ENCODE results near the gene USH1G.

The USH1G gene

DNA sequence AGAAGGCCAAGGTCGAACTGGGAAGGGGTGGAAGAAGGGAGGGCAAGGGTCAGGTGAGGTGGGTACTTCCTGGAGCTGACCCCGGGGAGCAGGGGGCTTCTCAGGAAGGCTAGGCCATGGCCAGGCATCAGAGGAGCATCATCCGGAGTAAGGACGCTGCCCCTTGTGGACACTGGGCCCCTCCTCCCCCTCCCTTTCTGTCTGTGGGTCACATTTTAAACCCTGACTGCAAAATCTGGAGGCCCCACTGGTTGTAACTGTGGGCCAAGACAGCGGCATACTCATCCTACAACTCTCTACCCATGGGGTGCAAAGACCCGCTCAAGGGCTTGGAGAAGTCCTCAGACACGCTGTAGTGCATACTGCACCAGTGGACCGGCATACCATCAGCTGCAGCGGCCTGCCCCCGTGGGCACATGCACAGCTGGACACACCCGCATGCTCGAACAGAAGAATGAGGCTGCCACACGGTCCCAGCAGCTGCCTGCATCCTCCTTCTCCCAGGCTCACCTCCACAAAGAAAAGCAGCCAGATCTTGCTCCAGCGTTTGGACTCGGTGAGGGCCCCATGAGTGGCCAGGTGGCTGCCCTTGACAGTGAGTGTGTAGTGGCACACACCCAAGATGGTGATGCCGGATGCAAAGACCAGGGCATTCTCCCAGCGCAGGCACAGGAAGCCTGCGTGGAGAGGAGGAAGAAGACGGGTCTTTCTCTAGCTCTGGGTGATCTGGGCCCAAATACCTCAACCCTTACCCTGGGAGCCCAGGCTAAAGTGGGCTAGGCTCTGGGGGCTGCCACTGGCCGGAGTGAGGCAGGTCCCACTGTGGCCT is 30.8 kb downstream of the USH1G start:
- H3K4me3 ChIP-seq (replicated peaks; ENCODE audit: low read depth, low read length), result no peak overlapping the region
- TF ChIP-seq, protein P1, sequence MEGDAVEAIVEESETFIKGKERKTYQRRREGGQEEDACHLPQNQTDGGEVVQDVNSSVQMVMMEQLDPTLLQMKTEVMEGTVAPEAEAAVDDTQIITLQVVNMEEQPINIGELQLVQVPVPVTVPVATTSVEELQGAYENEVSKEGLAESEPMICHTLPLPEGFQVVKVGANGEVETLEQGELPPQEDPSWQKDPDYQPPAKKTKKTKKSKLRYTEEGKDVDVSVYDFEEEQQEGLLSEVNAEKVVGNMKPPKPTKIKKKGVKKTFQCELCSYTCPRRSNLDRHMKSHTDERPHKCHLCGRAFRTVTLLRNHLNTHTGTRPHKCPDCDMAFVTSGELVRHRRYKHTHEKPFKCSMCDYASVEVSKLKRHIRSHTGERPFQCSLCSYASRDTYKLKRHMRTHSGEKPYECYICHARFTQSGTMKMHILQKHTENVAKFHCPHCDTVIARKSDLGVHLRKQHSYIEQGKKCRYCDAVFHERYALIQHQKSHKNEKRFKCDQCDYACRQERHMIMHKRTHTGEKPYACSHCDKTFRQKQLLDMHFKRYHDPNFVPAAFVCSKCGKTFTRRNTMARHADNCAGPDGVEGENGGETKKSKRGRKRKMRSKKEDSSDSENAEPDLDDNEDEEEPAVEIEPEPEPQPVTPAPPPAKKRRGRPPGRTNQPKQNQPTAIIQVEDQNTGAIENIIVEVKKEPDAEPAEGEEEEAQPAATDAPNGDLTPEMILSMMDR (IDR thresholded peaks at IDR 0.05; ENCODE audit: low read depth, low read length, missing control alignments), result no peak
- DNase-seq (ENCODE audit: extremely low read depth, low read depth), result no peak

DNA sequence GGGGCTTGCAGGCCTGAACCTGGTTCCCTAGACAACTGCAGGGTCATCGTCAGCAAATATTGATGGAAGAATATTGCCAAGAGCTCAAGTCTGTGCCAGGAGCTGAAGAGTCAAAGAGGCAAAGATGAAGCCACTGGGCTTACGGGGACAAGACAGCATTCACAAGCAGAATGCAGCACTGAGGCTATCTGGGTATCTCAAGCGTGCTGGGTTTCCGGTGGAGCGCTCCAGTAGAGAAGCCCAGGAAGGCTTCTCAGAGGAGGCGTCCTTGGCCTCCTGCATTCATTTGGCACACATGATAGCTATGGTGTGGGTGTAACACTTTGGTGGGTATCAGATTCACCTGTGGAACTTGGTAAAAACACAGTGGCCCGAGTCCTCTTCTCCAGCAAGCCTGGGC is 32.5 kb downstream of the USH1G start:
- no peak for DNase-seq (ENCODE audit: extremely low read depth, low read depth)
- H3K4me3 ChIP-seq (replicated peaks; ENCODE audit: low read depth, low read length), result no peak overlapping the region
- TF ChIP-seq, protein P1 (IDR thresholded peaks at IDR 0.05; ENCODE audit: low read depth, low read length, missing control alignments), result no peak

DNA sequence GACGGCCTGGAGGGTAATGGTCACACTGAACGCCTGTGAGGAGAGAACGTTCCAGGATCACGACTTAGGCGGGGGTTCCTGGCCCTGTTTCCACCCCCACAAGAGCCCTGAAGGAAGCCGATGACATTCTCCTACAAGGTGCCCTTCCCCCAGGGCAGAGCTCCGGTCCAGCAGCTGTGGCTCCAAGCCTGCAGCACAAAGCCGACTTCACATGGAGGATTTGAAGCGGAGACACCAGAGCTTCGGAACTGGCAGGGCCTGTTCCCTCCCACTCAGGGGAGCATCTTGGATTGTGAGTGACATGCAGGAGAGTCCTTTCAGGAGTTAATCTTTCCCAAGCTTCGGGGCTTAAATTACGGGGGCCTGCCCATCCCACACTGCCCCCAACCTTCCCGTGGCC is 34.6 kb downstream of the USH1G start:
- H3K4me3 ChIP-seq (replicated peaks; ENCODE audit: low read depth, low read length), result no peak overlapping the region
- DNase-seq (ENCODE audit: extremely low read depth, low read depth), result no peak
- TF ChIP-seq, protein P1 (IDR thresholded peaks at IDR 0.05; ENCODE audit: low read depth, low read length, missing control alignments), result no peak

DNA sequence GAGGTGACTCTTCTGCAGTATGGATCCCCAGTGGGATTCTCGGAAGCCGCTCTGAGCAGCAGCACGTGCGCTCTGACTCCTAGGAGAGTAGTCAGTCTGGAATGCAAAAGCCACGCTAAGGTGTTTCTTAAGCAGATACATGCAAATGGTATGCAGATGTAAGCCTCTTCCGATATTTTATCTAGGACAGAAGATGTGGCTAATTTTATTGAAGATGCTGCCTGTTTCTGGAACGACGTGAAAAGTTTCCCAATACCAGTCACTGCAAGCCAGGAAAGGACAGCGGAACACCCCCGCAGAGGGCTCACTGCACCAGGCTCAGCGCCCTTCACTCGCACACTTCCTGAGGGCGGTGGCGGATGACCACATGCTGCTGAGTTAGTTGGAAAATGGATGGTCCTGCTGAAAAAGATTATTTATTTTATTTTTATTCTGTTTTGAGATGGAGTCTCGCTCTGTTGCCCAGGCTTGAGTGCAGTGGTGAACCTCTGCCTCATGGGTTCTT is 39.8 kb downstream of the USH1G start:
- TF ChIP-seq, protein P1 (IDR thresholded peaks at IDR 0.05; ENCODE audit: low read depth, low read length, missing control alignments), result no peak
- no peak overlapping the region for H3K4me3 ChIP-seq (replicated peaks; ENCODE audit: low read depth, low read length)
- DNase-seq (ENCODE audit: extremely low read depth, low read depth), result no peak

DNA sequence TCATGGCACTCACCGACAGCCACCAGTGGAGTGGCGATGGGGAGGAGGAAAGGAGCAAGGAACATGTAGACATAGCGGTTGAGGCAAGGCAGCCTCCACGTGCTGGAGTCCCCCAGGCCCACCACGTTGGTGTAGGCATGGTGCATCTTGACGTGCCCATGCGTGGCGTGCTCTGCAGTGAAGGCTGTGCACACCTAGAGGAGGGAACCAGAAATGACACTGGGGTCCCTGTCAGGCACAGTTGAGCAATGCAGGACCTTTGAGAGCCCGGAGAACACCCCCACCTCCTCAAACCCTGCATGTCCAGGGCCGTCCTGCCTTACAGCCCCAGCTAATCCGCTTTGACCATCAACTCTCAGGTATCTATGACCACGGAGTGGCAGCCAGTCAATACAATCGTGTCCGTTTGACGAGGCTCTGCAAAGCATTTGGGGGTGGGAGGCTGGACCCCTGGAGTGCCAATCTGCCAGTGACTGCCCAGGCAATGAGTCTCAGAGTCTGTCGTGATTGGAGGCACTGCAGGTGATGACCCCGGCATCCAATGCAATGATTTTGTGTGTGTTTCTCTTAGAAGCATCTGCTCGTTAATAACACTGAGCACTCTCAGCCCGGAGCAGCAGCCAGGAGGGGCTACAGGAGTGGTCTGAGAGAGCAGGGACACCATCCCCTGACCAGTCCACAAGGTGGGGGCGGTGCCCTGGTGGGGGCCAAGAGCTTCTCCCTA is 40.4 kb downstream of the USH1G start:
- no peak for DNase-seq (ENCODE audit: extremely low read depth, low read depth)
- TF ChIP-seq, protein P1 (IDR thresholded peaks at IDR 0.05; ENCODE audit: low read depth, low read length, missing control alignments), result no peak
- H3K4me3 ChIP-seq (replicated peaks; ENCODE audit: low read depth, low read length), result no peak overlapping the region

DNA sequence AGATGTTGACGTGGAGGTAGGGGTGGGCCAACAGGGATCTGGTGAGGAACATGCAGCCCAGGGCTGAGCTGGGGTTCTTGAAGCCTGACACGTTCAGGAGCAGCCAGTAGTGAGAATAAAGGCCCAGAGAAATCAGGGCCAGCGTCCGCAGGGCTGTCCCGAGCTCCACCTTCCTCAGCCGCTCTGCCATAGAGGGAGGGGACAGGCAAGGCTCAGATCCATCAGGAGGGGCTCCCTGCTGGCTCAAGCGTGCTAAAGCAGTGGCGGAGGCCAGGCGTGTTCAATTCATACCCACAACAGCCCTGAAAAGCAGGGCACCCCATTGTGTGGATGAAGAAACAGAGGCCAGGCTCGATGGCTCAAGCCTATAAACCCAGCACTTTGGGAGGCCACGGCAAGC is 42.0 kb downstream of the USH1G start:
- H3K4me3 ChIP-seq (replicated peaks; ENCODE audit: low read depth, low read length), result no peak overlapping the region
- DNase-seq (ENCODE audit: extremely low read depth, low read depth), result no peak
- TF ChIP-seq, protein P1 (IDR thresholded peaks at IDR 0.05; ENCODE audit: low read depth, low read length, missing control alignments), result no peak
